ENCODE measurements around the gene SIX3. TPM values are rescaled to one million over a fixed set of nuclear protein-coding genes. Genes with fewer than 3 reads are reported as not detected.

SIX3 gene
- total RNA-seq, 6 donors from 2014 or later, result not detected

DNA sequence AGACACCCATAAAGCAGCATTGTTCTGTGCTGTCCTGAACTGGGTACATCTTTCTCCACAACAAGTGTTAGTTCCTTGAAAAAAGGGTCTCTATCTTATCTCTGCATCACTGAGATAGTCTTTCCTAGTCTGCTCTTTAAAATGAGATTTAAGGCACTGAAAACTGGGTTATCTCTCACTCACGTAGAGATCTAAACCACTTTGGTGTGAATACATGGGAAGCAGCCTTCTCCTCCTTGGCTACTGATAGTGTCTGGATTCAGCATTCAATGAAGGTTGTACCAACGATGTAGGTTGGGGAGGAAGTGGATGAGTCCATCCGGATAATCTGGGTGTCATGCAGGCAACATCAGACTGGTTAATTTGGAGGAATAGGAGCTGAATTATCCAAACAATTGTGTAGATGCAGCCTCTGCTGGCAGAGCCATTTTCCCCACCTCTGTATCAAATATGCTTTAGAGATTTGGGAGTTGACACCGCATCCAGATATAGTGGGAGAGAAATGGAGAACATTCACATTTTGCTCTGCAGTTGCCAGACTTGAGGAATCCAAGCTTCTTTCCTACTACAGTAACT lies 15.9 kb upstream of the SIX3 start:
- H3K4me3 ChIP-seq, result no peak overlapping the region
- H3K27ac ChIP-seq, result no peak overlapping the region
- no peaks in the 10 kb centered on the region for H3K36me3 ChIP-seq
- no peaks in the 10 kb centered on the region for H3K9me3 ChIP-seq
- no peak for DNase-seq
- TF ChIP-seq, protein P1, sequence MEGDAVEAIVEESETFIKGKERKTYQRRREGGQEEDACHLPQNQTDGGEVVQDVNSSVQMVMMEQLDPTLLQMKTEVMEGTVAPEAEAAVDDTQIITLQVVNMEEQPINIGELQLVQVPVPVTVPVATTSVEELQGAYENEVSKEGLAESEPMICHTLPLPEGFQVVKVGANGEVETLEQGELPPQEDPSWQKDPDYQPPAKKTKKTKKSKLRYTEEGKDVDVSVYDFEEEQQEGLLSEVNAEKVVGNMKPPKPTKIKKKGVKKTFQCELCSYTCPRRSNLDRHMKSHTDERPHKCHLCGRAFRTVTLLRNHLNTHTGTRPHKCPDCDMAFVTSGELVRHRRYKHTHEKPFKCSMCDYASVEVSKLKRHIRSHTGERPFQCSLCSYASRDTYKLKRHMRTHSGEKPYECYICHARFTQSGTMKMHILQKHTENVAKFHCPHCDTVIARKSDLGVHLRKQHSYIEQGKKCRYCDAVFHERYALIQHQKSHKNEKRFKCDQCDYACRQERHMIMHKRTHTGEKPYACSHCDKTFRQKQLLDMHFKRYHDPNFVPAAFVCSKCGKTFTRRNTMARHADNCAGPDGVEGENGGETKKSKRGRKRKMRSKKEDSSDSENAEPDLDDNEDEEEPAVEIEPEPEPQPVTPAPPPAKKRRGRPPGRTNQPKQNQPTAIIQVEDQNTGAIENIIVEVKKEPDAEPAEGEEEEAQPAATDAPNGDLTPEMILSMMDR (IDR thresholded peaks at IDR 0.05), result no peak
- TF ChIP-seq EP300 (IDR thresholded peaks at IDR 0.05), result no peak
- no peak for TF ChIP-seq POLR2AphosphoS5 (IDR thresholded peaks at IDR 0.05)
- TF ChIP-seq POLR2A (IDR thresholded peaks at IDR 0.05), result no peak
- peaks cover 12 to 29% (median 14%) of the 10 kb centered on the region in 4 donors for H3K4me1 ChIP-seq
- 19 to 30% methylated on average over 4 of the region's 4 CpGs for WGBS, 2 donors
- peaks cover 0 to 47% (median 24%) of the 10 kb centered on the region in 4 donors for H3K27me3 ChIP-seq
- no peak for ATAC-seq (ENCODE audit: low FRiP score in 2 of 2)

DNA sequence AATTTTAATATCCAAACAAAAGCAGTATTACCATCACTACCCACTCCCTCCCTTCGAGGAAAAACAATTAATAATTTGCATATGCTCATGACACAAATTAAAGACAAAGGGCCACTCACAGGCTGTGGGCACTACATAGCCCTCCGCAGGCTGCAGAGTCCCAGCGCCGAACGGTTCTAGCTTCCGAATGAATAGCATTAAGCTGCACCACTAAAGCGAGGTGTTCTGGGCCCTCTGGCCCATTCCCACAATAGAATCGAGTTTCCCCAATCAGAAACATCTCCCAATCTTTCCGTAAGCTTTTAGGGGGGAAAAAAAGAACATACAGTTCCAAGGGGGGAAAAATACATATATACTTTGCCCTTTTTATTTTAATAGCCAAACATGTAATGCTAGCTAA lies 14.5 kb upstream of the SIX3 start:
- 11 to 18% methylated on average over 9 of the region's 9 CpGs for WGBS, 2 donors
- no peak for ATAC-seq (ENCODE audit: low FRiP score in 2 of 2)
- TF ChIP-seq POLR2A (IDR thresholded peaks at IDR 0.05) (no peak), EP300 (IDR thresholded peaks at IDR 0.05) (no peak), POLR2AphosphoS5 (IDR thresholded peaks at IDR 0.05) (no peak)
- TF ChIP-seq, protein P1 (IDR thresholded peaks at IDR 0.05), result no peak

DNA sequence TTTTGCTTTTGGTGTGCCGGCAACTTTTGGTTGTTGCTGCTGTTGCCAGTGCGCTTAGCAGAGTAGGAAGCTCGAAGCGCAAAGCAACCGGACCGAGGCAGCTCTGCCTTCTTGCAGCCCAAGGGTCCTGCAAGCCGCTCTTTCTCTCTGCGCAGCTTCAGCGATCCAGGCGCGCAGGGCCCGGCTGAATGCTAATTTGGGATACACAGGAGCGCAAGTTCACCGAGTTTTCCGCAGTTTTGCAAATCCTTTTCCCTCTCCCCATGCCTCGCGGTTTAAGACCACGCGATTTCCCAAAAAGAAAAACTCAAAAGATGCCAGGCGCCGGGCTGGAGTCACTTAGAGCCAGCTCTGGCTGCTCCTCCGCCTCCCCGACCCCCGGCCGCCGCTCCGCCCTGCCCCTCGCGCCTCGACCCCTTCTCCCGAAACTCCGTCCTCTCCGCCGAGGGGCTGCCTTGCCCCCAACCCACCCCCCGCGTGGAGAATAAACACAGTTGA lies 13.5 kb upstream of the SIX3 start:
- H3K4me1 ChIP-seq, result peaks cover 14 to 34% (median 15%) of the 10 kb centered on the region in 4 donors
- H3K9me3 ChIP-seq, result no peaks in the 10 kb centered on the region
- ATAC-seq (ENCODE audit: low FRiP score in 2 of 2), result no peak
- H3K27me3 ChIP-seq, result peaks cover 0 to 57% (median 34%) of the 10 kb centered on the region in 4 donors
- no peak for DNase-seq
- H3K36me3 ChIP-seq, result no peaks in the 10 kb centered on the region
- no peak overlapping the region for H3K27ac ChIP-seq
- no peak overlapping the region for H3K4me3 ChIP-seq
- 8 to 14% methylated on average over 31 to 36 of the region's 36 CpGs for WGBS, 2 donors
- TF ChIP-seq EP300 (IDR thresholded peaks at IDR 0.05), result no peak
- no peak for TF ChIP-seq POLR2A (IDR thresholded peaks at IDR 0.05)
- no peak for TF ChIP-seq POLR2AphosphoS5 (IDR thresholded peaks at IDR 0.05)
- TF ChIP-seq, protein P1 (IDR thresholded peaks at IDR 0.05), result no peak

More for the DNA sequence above, 14.5 kb upstream of the SIX3 start:
- H3K9me3 ChIP-seq, result no peaks in the 10 kb centered on the region
- DNase-seq, result no peak
- no peak overlapping the region for H3K4me3 ChIP-seq
- H3K27me3 ChIP-seq, result peaks cover 0 to 47% (median 31%) of the 10 kb centered on the region in 4 donors
- peaks cover 12 to 29% (median 14%) of the 10 kb centered on the region in 4 donors for H3K4me1 ChIP-seq
- H3K36me3 ChIP-seq, result no peaks in the 10 kb centered on the region
- H3K27ac ChIP-seq, result no peak overlapping the region

DNA sequence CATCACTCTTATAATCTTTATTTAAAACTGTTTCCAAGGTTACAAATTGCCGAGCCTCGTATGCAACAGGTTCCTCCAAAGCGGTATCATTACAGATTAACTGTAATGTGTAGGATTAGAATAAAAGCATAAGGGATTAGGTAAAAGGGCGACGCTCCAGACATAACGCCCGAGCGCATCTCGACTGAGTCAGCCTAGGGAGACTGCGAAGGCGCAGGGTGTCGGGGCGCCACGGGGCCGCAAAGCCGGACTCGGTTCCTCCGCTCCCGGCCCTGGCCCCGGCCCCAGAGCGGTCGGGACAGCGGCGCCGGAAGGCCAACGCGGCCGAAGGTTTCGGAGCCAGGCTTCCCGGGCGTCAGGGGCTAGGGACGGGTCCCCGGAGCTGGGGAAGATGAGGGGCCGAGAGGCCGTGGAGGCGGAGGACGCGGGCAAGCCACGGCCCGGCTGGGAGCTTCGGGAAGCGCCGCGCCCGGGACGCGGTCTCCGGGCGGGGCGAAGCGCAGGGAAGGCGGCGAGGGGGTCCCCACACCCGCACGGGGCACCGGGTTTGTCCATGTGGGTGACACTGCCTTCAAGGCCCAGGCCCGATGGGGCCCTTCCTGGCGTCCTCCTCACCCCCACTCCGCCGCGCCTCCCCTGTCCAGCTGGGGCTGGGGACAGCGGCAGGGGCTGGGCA lies 12.9 kb upstream of the SIX3 start:
- Histone ChIP-seq H3K9me3 (no peaks in the 10 kb centered on the region), H3K4me3 (peak overlapping the region in 3 of 4 donors; percentile 6 to 22 (median 22)), H3K4me1 (peaks cover 15 to 40% (median 19%) of the 10 kb centered on the region in 4 donors), H3K27me3 (peaks cover 0 to 63% (median 38%) of the 10 kb centered on the region in 4 donors), H3K36me3 (no peaks in the 10 kb centered on the region), H3K27ac (no peak overlapping the region)
- ATAC-seq (ENCODE audit: low FRiP score in 2 of 2) (peak in 1 of 2 donors; percentile 55), DNase-seq (peak in 1 of 2 donors; percentile 81)
- WGBS, 2 donors, result 5 to 9% methylated on average over 27 to 28 of the region's 62 CpGs
- TF ChIP-seq POLR2AphosphoS5 (IDR thresholded peaks at IDR 0.05) (no peak), EP300 (IDR thresholded peaks at IDR 0.05) (no peak), POLR2A (IDR thresholded peaks at IDR 0.05) (no peak)
- TF ChIP-seq, protein P1 (IDR thresholded peaks at IDR 0.05), result no peak
